ELF-1 (cell line): ENCODE data around the gene AP2A2.
"Not testable (repeated sequence)": the region's sequence is repeated elsewhere in the genome, so short reads cannot be mapped to it uniquely, and the experiment has no call there.

Source experiments
- DNase-seq: peaks from one replicate; pipeline ENCODE4 v3.0.0-alpha.2; 2016; ENCODE audit warnings: low read depth, low spot score

AP2A2 gene

DNA sequence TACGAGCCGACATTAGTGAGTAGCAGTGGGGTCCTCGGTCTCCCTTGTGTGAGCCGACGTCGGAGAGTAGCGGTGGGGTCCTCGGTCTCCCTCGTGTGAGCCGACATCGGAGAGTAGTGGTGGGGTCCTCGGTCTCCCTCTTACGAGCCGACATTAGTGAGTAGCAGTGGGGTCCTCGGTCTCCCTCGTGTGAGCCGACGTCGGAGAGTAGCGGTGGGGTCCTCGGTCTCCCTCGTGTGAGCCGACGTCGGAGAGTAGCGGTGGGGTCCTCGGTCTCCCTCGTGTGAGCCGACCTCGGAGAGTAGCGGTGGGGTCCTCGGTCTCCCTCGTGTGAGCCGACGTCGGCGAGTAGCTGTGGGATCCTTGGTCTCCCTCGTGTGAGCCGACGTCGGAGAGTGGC is 49.7 kb downstream of the AP2A2 start:
- not testable (repeated sequence) for DNase-seq

GRCh38 chr11:975827-976226 is 50.2 kb downstream of the AP2A2 start:
- peak; percentile 76 for DNase-seq

DNA sequence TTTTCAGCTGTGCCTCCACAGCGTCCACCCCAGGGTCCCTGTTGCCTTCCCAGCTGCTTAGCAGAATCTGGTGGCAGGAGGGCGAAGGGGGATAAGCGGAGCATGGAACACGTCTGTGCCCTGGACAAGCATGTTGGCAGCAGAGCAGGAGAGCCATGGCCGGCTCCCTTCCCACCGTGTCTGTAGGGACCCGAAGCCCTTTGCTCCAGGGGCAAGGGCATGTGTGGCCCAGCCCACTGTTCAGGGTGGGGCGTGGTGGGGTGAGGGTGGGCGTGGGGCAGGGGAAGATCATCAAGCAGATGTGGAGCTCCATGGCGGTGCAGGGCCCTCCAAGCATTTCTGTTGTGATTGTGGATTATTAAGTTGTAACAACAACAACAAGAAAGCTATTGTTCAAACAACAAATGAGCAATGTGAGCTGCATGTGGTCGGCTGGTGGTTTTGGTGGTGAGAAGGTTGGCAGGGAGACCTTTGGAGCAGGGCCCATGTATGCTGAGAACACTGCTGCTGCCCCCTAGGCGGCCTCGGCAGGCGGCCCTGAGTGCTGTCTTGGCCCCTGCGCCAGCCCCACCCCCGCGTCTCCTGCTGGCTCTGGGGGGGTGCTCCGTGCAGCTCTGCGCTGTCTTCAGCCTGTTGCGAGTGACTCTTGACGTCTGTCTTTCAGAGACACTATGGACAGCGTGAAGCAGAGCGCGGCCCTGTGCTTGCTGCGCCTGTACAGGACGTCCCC is 50.9 kb downstream of the AP2A2 start:
- no peak for DNase-seq

DNA sequence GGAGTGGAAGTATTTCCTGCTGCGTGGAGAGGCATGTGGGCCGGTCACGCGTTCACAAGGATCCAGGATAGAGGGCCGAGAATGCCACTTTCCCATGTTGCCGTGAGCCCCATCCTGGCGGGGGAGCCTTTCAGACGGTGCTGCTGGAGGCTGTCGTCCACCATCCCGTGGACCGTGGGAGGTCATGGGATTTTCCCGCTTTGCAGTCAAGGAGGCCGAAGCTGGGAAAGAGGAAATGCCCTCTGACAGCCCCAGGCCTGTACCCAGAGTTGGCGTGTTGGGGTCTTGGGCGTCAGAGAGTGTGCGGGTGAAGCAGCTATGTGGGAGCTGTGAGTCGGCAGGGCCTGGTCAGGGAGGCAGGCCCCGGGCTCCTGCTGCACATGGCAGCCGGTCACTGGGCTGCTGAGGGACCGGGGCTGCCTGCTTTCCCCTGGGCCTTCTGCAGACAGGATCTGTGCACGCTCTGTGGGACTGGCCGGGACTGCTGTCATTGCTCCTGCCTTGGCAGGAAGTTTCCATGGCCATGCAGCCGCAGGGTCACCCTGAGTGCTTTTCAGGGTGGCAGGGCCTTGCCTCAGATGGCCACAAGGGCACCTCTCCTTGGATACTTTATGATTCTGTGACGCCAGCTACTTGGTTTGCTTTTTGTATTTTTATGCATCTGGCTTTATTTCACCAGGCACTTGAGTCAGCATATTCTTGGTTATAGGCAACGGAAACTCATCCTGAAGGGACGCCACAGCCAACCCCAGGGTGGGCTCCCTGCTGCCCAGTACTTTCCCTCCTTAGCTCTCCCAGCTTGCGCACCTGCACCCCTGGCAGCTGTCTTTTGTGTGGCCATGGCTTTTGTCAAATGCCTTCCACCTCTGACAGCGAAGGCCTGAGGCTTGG is 52.4 kb downstream of the AP2A2 start:
- no peak for DNase-seq

- no peak for DNase-seq
These were observed 53.1 kb downstream of the AP2A2 start for GRCh38 chr11:978781-979180.

DNA sequence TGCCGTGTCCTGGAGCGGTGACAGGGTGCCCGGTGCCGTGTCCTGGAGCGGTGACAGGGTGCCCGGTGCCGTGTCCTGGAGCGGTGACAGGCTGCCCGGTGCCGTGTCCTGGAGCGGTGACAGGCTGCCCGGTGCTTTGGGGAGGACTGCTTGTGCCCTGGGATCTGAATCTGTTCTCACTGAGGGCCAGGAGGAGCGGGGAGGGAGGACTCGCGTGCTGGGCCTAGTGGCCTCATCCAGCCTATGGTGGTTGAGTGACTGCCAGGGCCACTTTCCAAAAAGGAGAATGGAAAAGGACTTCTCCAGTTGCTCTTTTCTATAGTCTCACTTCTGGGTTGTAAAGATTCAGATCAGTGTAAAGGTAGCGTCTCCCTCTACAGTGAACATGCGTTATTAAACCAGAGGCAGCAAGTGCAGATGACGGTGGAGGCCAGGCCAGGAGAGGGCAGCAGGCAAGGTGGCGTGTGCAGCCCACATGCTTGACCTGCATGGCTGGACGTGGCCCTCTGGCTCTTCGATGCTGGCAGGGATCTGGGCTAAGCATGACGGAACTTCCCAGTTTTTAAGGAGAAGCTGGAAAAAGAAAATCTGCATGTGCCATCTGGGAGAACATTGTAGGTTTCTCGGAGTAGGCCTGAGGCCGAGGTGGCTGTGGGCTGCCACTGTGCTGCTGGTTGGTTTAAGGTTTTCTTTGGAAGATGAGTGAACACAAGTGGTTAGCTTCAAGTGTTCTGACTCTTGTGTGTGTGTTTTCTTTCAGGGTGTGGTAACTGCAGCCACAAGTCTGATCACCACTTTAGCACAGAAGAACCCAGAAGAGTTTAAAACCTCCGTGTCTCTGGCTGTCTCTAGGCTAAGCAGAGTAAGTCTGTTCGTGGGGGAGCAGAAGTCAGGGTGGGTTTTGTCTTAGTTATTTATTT is 55.0 kb downstream of the AP2A2 start:
- DNase-seq: no peak

GRCh38 chr11:981764-982163 is 56.1 kb downstream of the AP2A2 start:
- no peak for DNase-seq

DNA sequence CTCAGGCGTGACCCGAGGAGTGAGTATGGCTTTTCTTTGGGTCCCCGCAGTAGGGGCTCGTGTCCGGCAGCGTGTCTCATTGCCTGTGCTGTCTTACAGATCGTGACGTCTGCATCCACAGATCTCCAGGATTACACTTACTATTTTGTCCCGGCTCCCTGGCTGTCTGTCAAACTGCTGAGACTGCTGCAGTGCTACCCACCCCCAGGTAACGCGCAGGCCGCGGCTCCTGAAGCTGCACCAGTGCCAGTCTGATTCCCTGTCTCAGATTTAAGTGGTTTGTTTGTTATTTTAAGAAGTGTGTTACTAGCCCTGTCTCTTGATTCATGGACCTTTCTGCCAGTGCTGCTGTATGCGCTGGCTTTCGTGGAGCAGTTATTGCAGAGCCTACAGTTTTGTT is 58.9 kb downstream of the AP2A2 start:
- no peak for DNase-seq

GRCh38 chr11:985406-985805 is 59.7 kb downstream of the AP2A2 start:
- DNase-seq: no peak

GRCh38 chr11:985848-986247 is 60.2 kb downstream of the AP2A2 start:
- DNase-seq: no peak

DNA sequence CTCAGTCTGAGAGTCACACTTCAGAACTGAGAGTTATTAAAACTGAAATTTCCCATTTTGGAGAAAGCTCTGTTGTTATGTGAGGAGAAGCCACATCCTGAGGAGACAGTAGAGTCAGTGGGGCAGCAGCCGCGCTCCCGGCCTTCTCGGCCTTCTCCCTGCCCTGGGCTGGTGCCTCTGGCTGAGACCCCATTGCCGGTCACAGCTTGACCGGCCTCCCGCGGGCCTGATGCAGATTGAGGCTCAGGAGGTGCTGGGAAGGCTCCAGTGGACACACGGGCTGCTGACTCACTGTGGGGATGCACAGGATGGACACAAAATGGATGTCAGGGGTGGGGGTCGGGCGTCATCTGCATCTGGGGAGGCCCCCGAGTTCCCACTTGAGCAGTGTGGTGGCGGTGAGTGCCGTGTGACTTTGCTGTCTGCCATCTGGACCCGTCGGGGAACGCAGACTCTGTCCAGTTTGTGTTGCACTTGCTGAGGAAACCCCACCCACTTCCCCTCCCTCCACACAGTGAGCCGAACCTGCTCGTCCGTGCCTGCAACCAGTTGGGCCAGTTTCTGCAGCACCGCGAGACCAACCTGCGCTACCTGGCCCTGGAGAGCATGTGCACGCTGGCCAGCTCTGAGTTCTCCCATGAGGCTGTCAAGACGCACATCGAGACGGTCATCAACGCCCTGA is 60.7 kb downstream of the AP2A2 start:
- DNase-seq: peak; percentile 77

GRCh38 chr11:986952-987305 is 61.3 kb downstream of the AP2A2 start:
- no peak for DNase-seq

DNA sequence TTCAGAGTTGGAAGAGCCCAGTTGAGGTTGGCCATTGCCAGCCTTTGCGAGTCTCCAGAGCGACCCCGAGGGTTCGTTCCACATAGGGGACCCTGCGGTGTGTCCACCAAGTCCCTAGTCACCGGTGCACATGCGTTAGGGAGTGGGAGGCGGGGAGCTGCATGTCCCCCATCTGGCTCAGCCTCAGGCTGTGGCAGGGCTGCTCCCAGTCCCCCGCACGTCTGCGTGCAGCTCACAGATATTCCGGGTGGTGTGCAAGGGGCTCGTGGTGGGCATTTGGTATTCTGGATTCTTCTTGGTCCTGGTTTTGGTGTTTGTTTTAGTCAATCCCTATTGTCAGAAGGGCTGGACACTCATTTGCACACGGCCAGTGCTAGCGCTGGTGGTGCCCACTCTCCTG is 62.0 kb downstream of the AP2A2 start:
- DNase-seq: no peak

DNA sequence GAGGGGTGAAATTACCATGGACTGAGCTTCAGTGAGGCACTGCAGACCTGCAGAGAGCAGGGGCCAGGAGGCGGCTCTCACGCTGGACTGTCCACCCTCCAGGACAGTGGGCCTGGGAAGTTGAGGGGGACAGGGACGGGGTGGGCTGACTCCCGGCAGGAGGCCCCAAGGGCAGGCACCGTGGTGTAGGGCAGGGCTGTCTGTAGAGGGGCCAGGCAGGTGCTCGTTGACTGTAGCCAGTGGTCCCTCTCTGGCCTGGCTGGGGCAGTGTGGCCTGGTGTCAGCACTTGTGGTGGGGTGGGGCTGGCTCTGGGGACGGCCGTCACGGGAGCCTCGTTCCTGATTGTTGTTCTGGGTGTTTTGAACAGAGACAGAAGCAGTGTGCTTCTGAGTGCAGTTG is 64.4 kb downstream of the AP2A2 start:
- DNase-seq: no peak

- DNase-seq: no peak
These were observed 65.4 kb downstream of the AP2A2 start for GRCh38 chr11:991034-991433.

DNA sequence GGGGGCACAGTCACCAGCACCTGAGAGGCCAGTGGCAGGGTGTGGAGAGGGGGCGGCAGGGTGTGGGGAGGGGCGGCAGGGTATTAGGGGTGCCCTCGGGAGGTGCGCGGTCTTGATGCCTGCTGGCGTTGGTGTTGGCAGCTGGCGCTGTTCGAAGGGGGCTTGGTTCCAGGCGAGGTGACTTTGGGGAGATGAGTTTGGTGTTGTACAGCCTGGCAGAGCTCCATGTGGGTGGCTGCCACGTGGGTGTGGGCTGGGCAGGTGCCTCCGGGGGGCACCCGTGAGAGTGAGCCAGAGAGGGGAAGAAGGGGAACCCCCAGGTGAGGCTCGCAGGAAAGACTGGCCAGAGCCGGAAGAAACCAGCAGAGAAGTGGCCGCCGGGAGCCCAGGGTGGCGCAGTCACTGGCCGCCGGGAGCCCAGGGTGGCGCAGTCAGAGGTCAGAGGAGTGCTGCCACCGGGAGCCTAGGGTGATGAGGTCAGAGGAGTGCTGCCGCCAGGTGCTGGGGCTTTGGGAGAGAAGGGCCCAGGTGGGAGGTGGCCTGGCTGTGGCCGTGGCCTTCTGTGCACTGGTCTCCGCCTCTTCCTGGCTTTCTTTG is 66.1 kb downstream of the AP2A2 start:
- no peak for DNase-seq

- DNase-seq: no peak
These were observed 66.9 kb downstream of the AP2A2 start for GRCh38 chr11:992577-992976.

GRCh38 chr11:993632-994167 is 68.0 kb downstream of the AP2A2 start:
- DNase-seq: no peak

GRCh38 chr11:995044-995751 is 69.5 kb downstream of the AP2A2 start:
- no peak for DNase-seq

DNA sequence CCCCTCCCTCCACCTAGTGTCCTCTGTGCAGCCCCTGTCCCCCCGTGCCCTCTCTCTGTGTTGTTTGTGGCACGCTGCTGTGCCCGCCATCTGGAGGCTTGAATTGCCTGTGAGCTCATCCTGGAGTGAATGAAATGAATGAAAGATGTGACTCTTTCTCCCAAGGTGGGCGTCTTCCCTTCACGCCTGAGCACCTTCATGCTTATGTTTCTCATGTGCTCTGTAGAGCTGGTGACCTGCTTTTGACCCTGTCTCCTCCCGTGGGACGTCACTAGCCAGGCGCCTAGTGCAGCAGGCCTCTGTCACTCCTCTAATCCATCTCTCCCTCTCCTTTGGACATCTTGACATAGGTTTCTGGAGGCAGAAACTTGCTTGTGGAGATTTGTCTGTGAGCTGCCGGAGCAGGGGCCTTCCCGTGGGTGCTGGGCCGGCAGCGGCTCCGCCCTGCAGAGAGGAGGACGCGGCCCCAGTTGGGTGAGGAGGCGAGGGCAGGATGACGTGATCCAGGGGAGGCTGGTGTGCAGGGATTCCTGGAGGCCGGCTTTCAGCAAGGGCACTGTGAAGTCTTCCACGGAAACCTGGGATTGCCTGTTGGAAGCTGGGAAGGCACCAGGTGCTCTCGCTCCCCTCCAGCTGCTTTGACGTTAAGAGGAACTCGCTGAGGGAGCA is 70.2 kb downstream of the AP2A2 start:
- DNase-seq: no peak
